Neutrophil (primary cell): ENCODE measurements around the gene TCHHL1.

Experiments used
- H3K27ac ChIP-seq: fragments of 200-600 bp; sonication (generic); 2 replicates; pipeline ENCODE4 v1.5.1; 2016; ENCODE audit warnings: mild to moderate bottlenecking, moderate library complexity
- H3K27me3 ChIP-seq: fragments of 200-600 bp; sonication (generic); 2 replicates; pipeline ENCODE4 v1.6.0; 2016; ENCODE audit warnings: mild to moderate bottlenecking
- H3K36me3 ChIP-seq: fragments of 200-600 bp; sonication (generic); 2 replicates; pipeline ENCODE4 v1.5.1; 2017
- H3K4me1 ChIP-seq, 2 experiments: fragments of 200-600 bp in 1 of 2; sonication (generic) in 1 of 2; 1 replicate in 1 of 2; 2 replicates in 1 of 2; pipeline versions ENCODE4 v1.5.1 to v1.6.1; 2013 to 2016; ENCODE audit warnings: low read depth in 1 of 2, low read length in 1 of 2, mild to moderate bottlenecking in 1 of 2, moderate library complexity in 1 of 2; ENCODE audit not compliant: control insufficient read depth in 1 of 2, insufficient read depth in 1 of 2
- H3K4me3 ChIP-seq, 2 experiments: fragments of 200-600 bp in 1 of 2; sonication (generic) in 1 of 2; 1 replicate in 1 of 2; 2 replicates in 1 of 2; pipeline ENCODE4 v1.5.1; 2013 to 2016; ENCODE audit warnings: low read depth in 1 of 2, low read length in 1 of 2, mild to moderate bottlenecking in 1 of 2, moderate library complexity in 1 of 2
- H3K9me3 ChIP-seq: fragments of 200-600 bp; sonication (generic); 2 replicates; pipeline ENCODE4 v1.5.1; 2016
- CTCF ChIP-seq: fragments of 200-600 bp; sonication (generic); IDR thresholded peaks from 2 replicates; pipeline ENCODE4 v1.5.1; 2016; ENCODE audit warnings: antibody characterized with exemption

Gene TCHHL1

GRCh38 chr1:152043870-152044269 is 45.0 kb downstream of the TCHHL1 start:
- H3K27ac ChIP-seq, result no peak overlapping the region
- peaks cover 62 to 71% of the 10 kb centered on the region in 2 experiments for H3K4me1 ChIP-seq
- TF ChIP-seq CTCF, result no peak
- H3K27me3 ChIP-seq, result no peaks in the 10 kb centered on the region
- H3K4me3 ChIP-seq, result no peak overlapping the region
- H3K9me3 ChIP-seq, result no peaks in the 10 kb centered on the region
- no peaks in the 10 kb centered on the region for H3K36me3 ChIP-seq

GRCh38 chr1:152042030-152042429 is 46.8 kb downstream of the TCHHL1 start:
- no peaks in the 10 kb centered on the region for H3K36me3 ChIP-seq
- peaks cover 63 to 71% of the 10 kb centered on the region in 2 experiments for H3K4me1 ChIP-seq
- H3K4me3 ChIP-seq, result no peak overlapping the region
- H3K27ac ChIP-seq, result no peak overlapping the region
- H3K9me3 ChIP-seq, result no peaks in the 10 kb centered on the region
- no peak for TF ChIP-seq CTCF
- H3K27me3 ChIP-seq, result no peaks in the 10 kb centered on the region

- H3K4me3 ChIP-seq, result no peak overlapping the region
- no peak for TF ChIP-seq CTCF
- H3K4me1 ChIP-seq, result peaks cover 55 to 60% of the 10 kb centered on the region in 2 experiments
- H3K27me3 ChIP-seq, result no peaks in the 10 kb centered on the region
- H3K9me3 ChIP-seq, result no peaks in the 10 kb centered on the region
- peaks cover 5% of the 10 kb centered on the region for H3K36me3 ChIP-seq
- H3K27ac ChIP-seq, result peak overlapping the region; percentile 98
Observed at GRCh38 chr1:152039886-152040285, 49.0 kb downstream of the TCHHL1 start.

GRCh38 chr1:152039461-152039860 is 49.4 kb downstream of the TCHHL1 start:
- Histone ChIP-seq H3K27me3 (no peaks in the 10 kb centered on the region), H3K36me3 (peaks cover 10% of the 10 kb centered on the region), H3K4me3 (no peak overlapping the region), H3K27ac (peak overlapping the region; percentile 98), H3K9me3 (no peaks in the 10 kb centered on the region), H3K4me1 (peaks cover 55 to 64% of the 10 kb centered on the region in 2 experiments)
- no peak for TF ChIP-seq CTCF

- H3K36me3 ChIP-seq, result peaks cover 15% of the 10 kb centered on the region
- H3K27me3 ChIP-seq, result no peaks in the 10 kb centered on the region
- peak overlapping the region; percentile 89 to 96 for H3K4me3 ChIP-seq
- TF ChIP-seq CTCF, result no peak
- H3K4me1 ChIP-seq, result peaks cover 60 to 70% of the 10 kb centered on the region in 2 experiments
- H3K27ac ChIP-seq, result peak overlapping the region; percentile 98
- no peaks in the 10 kb centered on the region for H3K9me3 ChIP-seq
Observed at GRCh38 chr1:152038871-152039270, 50.0 kb downstream of the TCHHL1 start.
